Measurements from ENCODE around the gene KLK15.

- no peak for TF ChIP-seq IKZF1 (conservative IDR thresholded peaks at IDR 0.05)
- no peak for TF ChIP-seq CTCF (IDR thresholded peaks at IDR 0.05 in 2 of 3, conservative IDR thresholded peaks at IDR 0.05 in 1 of 3; ENCODE audit: control insufficient read depth in 2 of 3, extremely low read depth in 1 of 3, insufficient read depth in 1 of 3, low read depth in 3 of 3, low read length in 3 of 3)
- no peak for TF ChIP-seq ZNF622 (IDR thresholded peaks at IDR 0.05)
- TF ChIP-seq EZH2 (IDR thresholded peaks at IDR 0.05; ENCODE audit: borderline replicate concordance, control insufficient read depth, low read depth, low read length), result no peak
- TF ChIP-seq TCF7 (IDR thresholded peaks at IDR 0.05; ENCODE audit: borderline replicate concordance), result no peak
- TF ChIP-seq EP300 (IDR thresholded peaks at IDR 0.05; ENCODE audit: borderline replicate concordance in 1 of 2, control insufficient read depth in 1 of 2, low read depth in 2 of 2, low read length in 2 of 2), result no peak
- TF ChIP-seq SP1 (IDR thresholded peaks at IDR 0.05; ENCODE audit: low read depth, low read length), result no peak
- TF ChIP-seq JUND (IDR thresholded peaks at IDR 0.05; ENCODE audit: low read depth, low read length), result no peak
These were observed 52.5 kb downstream of the KLK15 start for GRCh38 chr19:50780753-50781435.
